Mammary epithelial cell (primary cell): Measurements from ENCODE around the gene AKNAD1.

ENCODE experiments used
- EZH2 ChIP-seq: IDR thresholded peaks from 2 replicates; pipeline ENCODE4 v1.6.1; 2012; ENCODE audit warnings: low read length, inconsistent platforms, borderline replicate concordance
- TF ChIP-seq, protein P1 (sequence below), 2 donors: IDR thresholded peaks in 1 of 2; conservative IDR thresholded peaks in 1 of 2; 2 replicates each; pipeline ENCODE4 v1.5.1; 2011 to 2012; ENCODE audit warnings: inconsistent platforms in 2 of 2, low read length in 2 of 2, mild to moderate bottlenecking in 2 of 2, control low read depth in 1 of 2, low read depth in 1 of 2; ENCODE audit not compliant: insufficient read depth in 1 of 2; ENCODE audit errors: extremely low read depth in 1 of 2

DNA sequence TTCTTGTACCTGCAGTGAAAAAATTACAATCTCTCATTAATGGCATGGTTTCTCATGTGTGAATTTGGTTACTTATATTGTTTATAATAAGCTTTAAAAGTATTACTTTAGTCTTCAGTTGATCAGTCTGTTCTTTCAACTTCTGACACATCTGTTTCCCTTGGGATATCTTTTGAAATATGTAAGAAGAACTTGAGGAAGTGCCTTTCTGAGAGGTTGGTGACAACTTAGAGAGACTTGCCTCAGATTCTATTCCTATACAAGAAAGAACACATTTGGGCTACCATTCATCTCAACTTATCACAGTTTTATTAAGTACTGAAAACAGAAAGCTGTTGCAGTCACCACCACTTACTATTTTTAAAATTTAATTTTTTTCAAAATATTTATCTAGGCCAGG is 8.1 kb downstream of the AKNAD1 start:
- TF ChIP-seq, protein P1, sequence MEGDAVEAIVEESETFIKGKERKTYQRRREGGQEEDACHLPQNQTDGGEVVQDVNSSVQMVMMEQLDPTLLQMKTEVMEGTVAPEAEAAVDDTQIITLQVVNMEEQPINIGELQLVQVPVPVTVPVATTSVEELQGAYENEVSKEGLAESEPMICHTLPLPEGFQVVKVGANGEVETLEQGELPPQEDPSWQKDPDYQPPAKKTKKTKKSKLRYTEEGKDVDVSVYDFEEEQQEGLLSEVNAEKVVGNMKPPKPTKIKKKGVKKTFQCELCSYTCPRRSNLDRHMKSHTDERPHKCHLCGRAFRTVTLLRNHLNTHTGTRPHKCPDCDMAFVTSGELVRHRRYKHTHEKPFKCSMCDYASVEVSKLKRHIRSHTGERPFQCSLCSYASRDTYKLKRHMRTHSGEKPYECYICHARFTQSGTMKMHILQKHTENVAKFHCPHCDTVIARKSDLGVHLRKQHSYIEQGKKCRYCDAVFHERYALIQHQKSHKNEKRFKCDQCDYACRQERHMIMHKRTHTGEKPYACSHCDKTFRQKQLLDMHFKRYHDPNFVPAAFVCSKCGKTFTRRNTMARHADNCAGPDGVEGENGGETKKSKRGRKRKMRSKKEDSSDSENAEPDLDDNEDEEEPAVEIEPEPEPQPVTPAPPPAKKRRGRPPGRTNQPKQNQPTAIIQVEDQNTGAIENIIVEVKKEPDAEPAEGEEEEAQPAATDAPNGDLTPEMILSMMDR (conservative IDR thresholded peaks at IDR 0.05 in 1 of 2, IDR thresholded peaks at IDR 0.05 in 1 of 2; ENCODE audit: extremely low read depth in 1 of 2, insufficient read depth in 1 of 2, low read depth in 1 of 2, low read length in 2 of 2), result no peak
- no peak for TF ChIP-seq EZH2
